Measurements from ENCODE around the gene PIR.

DNA sequence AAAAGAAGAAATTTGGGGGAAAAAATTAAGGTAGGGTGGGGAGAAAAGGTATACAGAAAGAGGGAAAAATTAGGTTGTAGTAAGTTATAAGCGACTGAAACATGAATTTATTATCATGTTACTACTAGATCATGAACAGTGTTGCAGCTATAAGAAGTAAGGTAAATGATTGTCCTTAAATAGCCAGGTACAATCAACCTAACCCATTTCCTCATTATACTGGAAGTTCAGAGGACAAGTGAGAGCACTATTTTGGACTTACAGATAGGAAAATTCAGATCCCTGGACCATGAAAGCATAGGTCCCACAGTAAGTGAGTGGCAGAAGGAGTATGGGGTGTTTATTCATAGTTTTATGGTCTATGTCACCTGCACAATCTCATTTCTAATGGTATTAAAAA lies 23.5 kb downstream of the PIR start:
- TF ChIP-seq CTCF (IDR thresholded peaks at IDR 0.05) (no peak), POLR2A (IDR thresholded peaks at IDR 0.05) (no peak)
